Activated T-cell treated with anti-CD3 and anti-CD28 coated beads for 24 hours (primary cell): Measurements from ENCODE around the gene LGALS14.
"Not testable (repeated sequence)": the region's sequence is repeated elsewhere in the genome, so short reads cannot be mapped to it uniquely, and the experiment has no call there.

ENCODE experiments used
- DNase-seq: peaks from one replicate; pipeline ENCODE4 v3.0.0-alpha.2; 2020; ENCODE audit warnings: low read depth

The LGALS14 gene

GRCh38 chr19:39695759-39696158 lies 8.5 kb upstream of the LGALS14 start:
- DNase-seq, result no peak

GRCh38 chr19:39696387-39696786 lies 7.9 kb upstream of the LGALS14 start:
- DNase-seq, result no peak

- DNase-seq, result no peak
Observed at GRCh38 chr19:39698535-39698934, 5.7 kb upstream of the LGALS14 start.

GRCh38 chr19:39701291-39701690 lies 3.0 kb upstream of the LGALS14 start:
- DNase-seq, result no peak

- DNase-seq, result peak; percentile 13
Observed at GRCh38 chr19:39705578-39706188, 1.4 kb downstream of the LGALS14 start.

GRCh38 chr19:39708594-39708993 lies 4.3 kb downstream of the LGALS14 start:
- no peak for DNase-seq

GRCh38 chr19:39709026-39709872 lies 5.0 kb downstream of the LGALS14 start:
- no peak for DNase-seq

GRCh38 chr19:39710333-39710890 lies 6.1 kb downstream of the LGALS14 start:
- DNase-seq, result no peak

GRCh38 chr19:39720144-39720543 lies 15.9 kb downstream of the LGALS14 start:
- not testable (repeated sequence) for DNase-seq

GRCh38 chr19:39725995-39726394 lies 21.7 kb downstream of the LGALS14 start:
- no peak for DNase-seq

GRCh38 chr19:39727070-39727800 lies 23.0 kb downstream of the LGALS14 start:
- DNase-seq, result no peak

GRCh38 chr19:39728040-39728439 lies 23.8 kb downstream of the LGALS14 start:
- DNase-seq, result no peak

- DNase-seq, result no peak
Observed at GRCh38 chr19:39729594-39729993, 25.3 kb downstream of the LGALS14 start.

GRCh38 chr19:39731685-39732084 lies 27.4 kb downstream of the LGALS14 start:
- DNase-seq, result no peak

- DNase-seq, result no peak
Observed at GRCh38 chr19:39733841-39734240, 29.6 kb downstream of the LGALS14 start.

GRCh38 chr19:39735688-39736087 lies 31.4 kb downstream of the LGALS14 start:
- no peak for DNase-seq

GRCh38 chr19:39736088-39736487 lies 31.8 kb downstream of the LGALS14 start:
- DNase-seq, result no peak

- DNase-seq, result no peak
Observed at GRCh38 chr19:39737351-39737750, 33.1 kb downstream of the LGALS14 start.

- no peak for DNase-seq
Observed at GRCh38 chr19:39737891-39738290, 33.6 kb downstream of the LGALS14 start, which contains the start of gene CLC. Gene CLC (minus strand): TSS chr19:39738029. CDS start chr19:39737952, 77 bp downstream.

- no peak for DNase-seq
Observed at GRCh38 chr19:39738814-39739213, 34.5 kb downstream of the LGALS14 start.

GRCh38 chr19:39740395-39740794 lies 36.1 kb downstream of the LGALS14 start:
- DNase-seq, result no peak

- DNase-seq, result no peak
Observed at GRCh38 chr19:39745643-39746042, 41.4 kb downstream of the LGALS14 start.
